SH-SY5Y (cell line): ENCODE measurements around the gene CCDC134.

ENCODE experiments used
- GATA2 ChIP-seq: IDR thresholded peaks from 2 replicates; pipeline ENCODE4 v1.6.1; 2011; ENCODE audit warnings: mild to moderate bottlenecking, low read depth, low read length
- GATA3 ChIP-seq: IDR thresholded peaks from 2 replicates; pipeline ENCODE4 v1.6.1; 2011; ENCODE audit warnings: low read depth, mild to moderate bottlenecking, low read length, moderate library complexity

DNA sequence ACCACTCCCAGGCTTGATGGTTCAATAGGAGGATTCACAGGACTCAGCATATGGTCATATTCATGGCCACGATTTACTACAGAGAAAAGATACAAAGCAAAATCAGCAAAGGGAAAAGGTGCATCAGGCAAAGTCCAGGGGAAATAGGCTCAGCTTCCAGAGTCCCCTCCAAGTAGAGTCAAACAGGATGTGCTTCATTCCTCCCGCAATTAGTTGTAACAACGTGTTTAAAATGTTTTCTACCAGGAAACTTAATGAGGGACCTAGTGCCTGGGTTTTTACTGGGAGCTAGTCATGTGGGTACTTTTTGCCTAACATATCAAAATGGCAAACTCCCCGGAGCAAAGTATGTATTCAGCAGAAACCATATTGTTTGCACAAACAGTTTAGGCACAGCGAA, 17.5 kb downstream of the CCDC134 start:
- no peak for TF ChIP-seq GATA2
- no peak for TF ChIP-seq GATA3
